H1 (cell line): ENCODE results near the gene SLC27A2. TPM values are rescaled to one million over a fixed set of nuclear protein-coding genes. Genes with fewer than 3 reads are reported as not detected.

ENCODE experiments used
- CTCF ChIA-PET: fragments of 300-600 bp; sonication (Branson Sonifier 250); formaldehyde crosslinking; loops from one replicate; lab custom pipeline; 2021; ENCODE audit not compliant: partially characterized antibody; lab: Charles Lee
- POLR2A ChIA-PET: fragments of 300-600 bp; sonication (Branson Sonifier 250); formaldehyde crosslinking; loops from one replicate; lab custom pipeline; 2021; ENCODE audit warnings: inconsistent platforms; ENCODE audit not compliant: partially characterized antibody; lab: Charles Lee
- DNase-seq, 2 experiments: peaks; one replicate each; pipeline versions ENCODE4 v3.0.0 to v3.0.0-alpha.2; 2010 to 2022; ENCODE audit warnings: low spot score in 2 of 2, low read depth in 1 of 2, mixed read lengths in 1 of 2
- FAIRE-seq: peaks from 2 replicates; lab custom pipeline; 2011; peaks lifted over from hg19 to GRCh38; lab: Jason Lieb, UNC
- H2AFZ ChIP-seq: 2 replicates; pipeline ENCODE4 v1.8.1; 2012; ENCODE audit warnings: low read length, inconsistent platforms
- H2AK5ac ChIP-seq: 2 replicates; pipeline ENCODE4 v1.6.1; 2013; ENCODE audit warnings: low read depth, low read length
- H2BK120ac ChIP-seq: replicated peaks from 2 replicates; pipeline ENCODE3; 2013; ENCODE audit warnings: low read depth, low read length, inconsistent platforms
- H2BK12ac ChIP-seq: 2 replicates; pipeline ENCODE4 v1.6.1; 2013; ENCODE audit warnings: low read depth, low read length
- H2BK15ac ChIP-seq: 2 replicates; pipeline ENCODE4 v1.6.1; 2013; ENCODE audit warnings: low read length
- H2BK20ac ChIP-seq: 2 replicates; pipeline ENCODE4 v1.6.1; 2013; ENCODE audit warnings: low read length
- H2BK5ac ChIP-seq: 2 replicates; pipeline ENCODE4 v1.6.1; 2013; ENCODE audit warnings: low read depth, low read length
- H3K14ac ChIP-seq: 2 replicates; pipeline ENCODE4 v1.6.1; 2013; ENCODE audit warnings: inconsistent platforms; ENCODE audit not compliant: insufficient read length
- H3K18ac ChIP-seq: 2 replicates; pipeline ENCODE4 v1.6.1; 2013; ENCODE audit warnings: low read length; ENCODE audit errors: extremely low read depth
- H3K23ac ChIP-seq: 2 replicates; pipeline ENCODE4 v1.6.1; 2013; ENCODE audit warnings: inconsistent platforms; ENCODE audit not compliant: insufficient read length
- H3K23me2 ChIP-seq: 2 replicates; pipeline ENCODE4 v1.6.1; 2013; ENCODE audit warnings: low read depth, low read length
- H3K27ac ChIP-seq: 2 replicates; pipeline ENCODE4 v1.6.1; 2011; ENCODE audit warnings: low read depth, low read length, inconsistent platforms
- H3K27me3 ChIP-seq, 4 experiments: replicated peaks in 1 of 4; 1 replicate in 1 of 4; 2 replicates in 3 of 4; pipeline versions ENCODE4 v1.6.1 to v1.8.1; 2011 to 2013; ENCODE audit warnings: low read length in 3 of 4, mild to moderate bottlenecking in 3 of 4, inconsistent platforms in 2 of 4, mixed read lengths in 2 of 4, moderate library complexity in 1 of 4; ENCODE audit not compliant: control insufficient read depth in 3 of 4, insufficient read depth in 3 of 4; ENCODE audit errors: extremely low read depth in 1 of 4
- H3K36me3 ChIP-seq, 4 experiments: 2 replicates each; pipeline versions ENCODE4 v1.6.1 to v1.8.1; 2011 to 2013; ENCODE audit warnings: mild to moderate bottlenecking in 4 of 4, low read length in 3 of 4, moderate library complexity in 2 of 4, control low read depth in 1 of 4, inconsistent platforms in 1 of 4; ENCODE audit not compliant: insufficient read depth in 4 of 4, control insufficient read depth in 2 of 4
- H3K4ac ChIP-seq: replicated peaks from 2 replicates; pipeline ENCODE3; 2013; ENCODE audit warnings: low read length, low read depth, mixed read lengths, inconsistent platforms; ENCODE audit not compliant: insufficient read length
- H3K4me1 ChIP-seq, 4 experiments: replicated peaks in 1 of 4; 1 replicate in 1 of 4; 2 replicates in 3 of 4; pipeline versions ENCODE4 v1.6.1 to v1.8.1; 2011 to 2013; ENCODE audit warnings: low read length in 3 of 4, inconsistent platforms in 2 of 4, mixed read lengths in 1 of 4; ENCODE audit not compliant: insufficient read depth in 4 of 4, control insufficient read depth in 3 of 4
- H3K4me2 ChIP-seq, 2 experiments: 2 replicates each; pipeline versions ENCODE4 v1.6.1 to v1.8.1; 2011 to 2013; ENCODE audit warnings: low read depth in 2 of 2, low read length in 2 of 2, control low read depth in 1 of 2, inconsistent platforms in 1 of 2, mild to moderate bottlenecking in 1 of 2; ENCODE audit not compliant: insufficient read depth in 1 of 2
- H3K4me3 ChIP-seq, 4 experiments: fragments of 200-600, 300-600 bp in 1 of 4; sonication (generic), shearing (Covaris generic), sonication (Bioruptor Twin) in 1 of 4; 2 replicates each; pipeline versions ENCODE4 v1.5.1 to v1.8.1; 2011 to 2016; ENCODE audit warnings: low read length in 4 of 4, low read depth in 3 of 4, control low read depth in 2 of 4, inconsistent platforms in 2 of 4, mild to moderate bottlenecking in 2 of 4, mixed read lengths in 1 of 4, moderate library complexity in 1 of 4; ENCODE audit not compliant: insufficient read depth in 2 of 4; ENCODE audit errors: extremely low read depth in 1 of 4
- H3K56ac ChIP-seq: replicated peaks from 2 replicates; pipeline ENCODE3; 2013; ENCODE audit warnings: low read depth, mild to moderate bottlenecking, mixed read lengths, low read length, inconsistent platforms; ENCODE audit not compliant: insufficient read length
- H3K79me1 ChIP-seq: 2 replicates; pipeline ENCODE4 v1.6.1; 2013; ENCODE audit warnings: low read depth, low read length, control low read depth
- H3K79me2 ChIP-seq, 2 experiments: 2 replicates each; pipeline versions ENCODE4 v1.6.1 to v1.8.1; 2012 to 2013; ENCODE audit warnings: low read length in 2 of 2, mild to moderate bottlenecking in 2 of 2, inconsistent platforms in 1 of 2; ENCODE audit not compliant: insufficient read depth in 2 of 2, control insufficient read depth in 1 of 2
- H3K9ac ChIP-seq, 4 experiments: replicated peaks in 1 of 4; 1 replicate in 1 of 4; 2 replicates in 3 of 4; pipeline versions ENCODE4 v1.6.1 to v1.8.1; 2011 to 2013; ENCODE audit warnings: low read depth in 3 of 4, low read length in 3 of 4, control low read depth in 2 of 4, mild to moderate bottlenecking in 2 of 4, moderate library complexity in 2 of 4, inconsistent platforms in 1 of 4; ENCODE audit errors: extremely low read depth in 1 of 4
- H3K9me3 ChIP-seq, 2 experiments: 2 replicates each; pipeline versions ENCODE4 v1.6.1 to v1.8.1; 2012 to 2013; ENCODE audit warnings: mild to moderate bottlenecking in 2 of 2, moderate library complexity in 2 of 2, control low read depth in 1 of 2, inconsistent platforms in 1 of 2, low read depth in 1 of 2, low read length in 1 of 2, mixed read lengths in 1 of 2; ENCODE audit not compliant: insufficient read depth in 2 of 2
- H4K20me1 ChIP-seq, 2 experiments: replicated peaks in 1 of 2; 2 replicates each; pipeline versions ENCODE3 to v1.8.1; 2011 to 2013; ENCODE audit warnings: inconsistent platforms in 2 of 2, low read length in 2 of 2, mild to moderate bottlenecking in 1 of 2; ENCODE audit not compliant: insufficient read depth in 2 of 2, control insufficient read depth in 1 of 2
- H4K5ac ChIP-seq: 2 replicates; pipeline ENCODE4 v1.6.1; 2013; ENCODE audit warnings: low read length, low read depth, mixed read lengths, inconsistent platforms; ENCODE audit not compliant: insufficient read length
- H4K8ac ChIP-seq: 2 replicates; pipeline ENCODE4 v1.8.0; 2013; ENCODE audit warnings: mild to moderate bottlenecking, moderate library complexity, low read length, inconsistent platforms; ENCODE audit not compliant: insufficient read depth; ENCODE audit errors: extremely low read depth
- H4K91ac ChIP-seq: replicated peaks from 2 replicates; pipeline ENCODE3; 2013; ENCODE audit warnings: low read length, mixed read lengths, inconsistent platforms; ENCODE audit not compliant: insufficient read length
- CBX5 ChIP-seq: fragments of 300-800, 300-1000 bp; sonication (generic); IDR thresholded peaks from 2 replicates; pipeline ENCODE4 v1.7.1; 2016; ENCODE audit warnings: antibody characterized with exemption, low read length, low read depth
- CTCF ChIP-seq, 3 experiments: IDR thresholded peaks; 1 replicate in 2 of 3; 2 replicates in 1 of 3; pipeline versions ENCODE4 v1.5.1 to v1.6.1; 2011; ENCODE audit warnings: low read length in 3 of 3, mild to moderate bottlenecking in 3 of 3, inconsistent platforms in 2 of 3, low read depth in 1 of 3, moderate library complexity in 1 of 3; ENCODE audit not compliant: insufficient read depth in 1 of 3; ENCODE audit errors: control extremely low read depth in 1 of 3
- EZH2 ChIP-seq: fragments of 200-600 bp; sonication (generic); IDR thresholded peaks from 2 replicates; pipeline ENCODE4 v1.7.1; 2012; ENCODE audit warnings: low read depth, mild to moderate bottlenecking, moderate library complexity, low read length, inconsistent platforms; ENCODE audit not compliant: severe bottlenecking
- POLR2AphosphoS5 ChIP-seq: IDR thresholded peaks from 2 replicates; pipeline ENCODE4 v1.6.1; 2011; ENCODE audit warnings: low read depth, low read length
- SIRT6 ChIP-seq: IDR thresholded peaks from one replicate; pipeline ENCODE4 v1.7.1; 2012; ENCODE audit warnings: low read length, inconsistent platforms
- SP4 ChIP-seq: IDR thresholded peaks from 2 replicates; pipeline ENCODE4 v1.6.1; 2012; ENCODE audit warnings: low read length, inconsistent platforms
- SRF ChIP-seq: IDR thresholded peaks from 2 replicates; pipeline ENCODE4 v1.6.1; 2011; ENCODE audit warnings: mild to moderate bottlenecking, low read depth, low read length, moderate library complexity
- WGBS, 2 experiments: shearing (Covaris generic) in 1 of 2; methylation state at CpG; one replicate each; pipeline versions ENCODE4 v1.1.6 to v1.1.7; 2013 to 2015; ENCODE audit warnings: low lambda C conversion rate in 2 of 2, mixed read lengths in 2 of 2, inconsistent platforms in 1 of 2, low coverage in 1 of 2, missing lambda C conversion rate in 1 of 2; ENCODE audit not compliant: insufficient replicate concordance in 2 of 2, insufficient coverage in 1 of 2, insufficient read length in 1 of 2; ENCODE audit errors: extremely low coverage in 1 of 2, missing lambda C conversion rate in 1 of 2; 5-methylcytosine and 5-hydroxymethylcytosine counted together
- polyA plus RNA-seq, 7 experiments: library from polyadenylated mRNA; depleted of rRNA in 3 of 7; stranded (reverse) in 5 of 7; unstranded in 2 of 7; fragments of >200 nt in 5 of 7; fragments of 200-250 nt in 2 of 7; gene quantifications; 1 replicate in 5 of 7; 2 replicates in 1 of 7; 4 replicates in 1 of 7; pipeline versions ENCODE4 v1.2.1 to v1.2.3, GENCODE V29; 2011 to 2013; ENCODE audit warnings: missing spikeins in 2 of 7, mixed read lengths in 2 of 7
- total RNA-seq: library from RNA; stranded (reverse); fragmentation: NEBNext Ultra II Directional; extraction: Animal tissue kit (Norgen Biotek cat#: 25700); gene quantifications from 2 replicates; pipeline ENCODE4 v1.2.1, GENCODE V29; 2021

Gene SLC27A2
- total and polyA plus RNA-seq, 2 of the 8 experiments (the other 6 are each of a cell fraction or from before 2014, with no cell fraction given), result 5.6 to 5.8 TPM

GRCh38 chr15:50250760-50251394, 68.9 kb downstream of the SLC27A2 start:
- no peaks in the 10 kb centered on the region for H3K36me3 ChIP-seq
- no peak overlapping the region for H3K4me3 ChIP-seq
- H2BK12ac ChIP-seq, result no peak overlapping the region
- FAIRE-seq, result no peak
- no peaks in the 10 kb centered on the region for H3K79me1 ChIP-seq
- TF ChIP-seq POLR2AphosphoS5, result no peak
- TF ChIP-seq SP4, result no peak
- TF ChIP-seq CBX5, result no peak
- no peak for TF ChIP-seq CTCF (IDR thresholded peaks at IDR 0.05; ENCODE audit: control extremely low read depth in 1 of 3, insufficient read depth in 1 of 3, low read depth in 1 of 3, low read length in 3 of 3)
- TF ChIP-seq SIRT6, result no peak
- no peak for TF ChIP-seq EZH2
- TF ChIP-seq SRF, result no peak
- H3K56ac ChIP-seq, result no peak overlapping the region
- no peak overlapping the region for H3K4me2 ChIP-seq
- H3K79me2 ChIP-seq, result no peaks in the 10 kb centered on the region
- H2BK15ac ChIP-seq, result no peak overlapping the region
- H4K5ac ChIP-seq, result no peak overlapping the region
- H3K23me2 ChIP-seq, result no peaks in the 10 kb centered on the region
- H3K4ac ChIP-seq, result no peak overlapping the region
- no peak overlapping the region for H2AFZ ChIP-seq
- no peak overlapping the region for H4K8ac ChIP-seq
- no peak overlapping the region for H3K23ac ChIP-seq
- no peaks in the 10 kb centered on the region for H3K27me3 ChIP-seq
- no peak for DNase-seq
- 91% methylated on average over 6 of the region's 6 CpGs; no CpG with 5 or more reads in 1 of the 2 experiments for WGBS, 2 experiments
- no peak overlapping the region for H3K27ac ChIP-seq
- ChIA-PET CTCF (interaction anchor here (0.6 to 4.8 kb wide), 4 partner anchors 11 to 211 kb away, joined by 3 to 37 read pairs (median 4); no protein-coding TSS in a partner anchor), POLR2A (no interaction called here)
- no peak overlapping the region for H2BK120ac ChIP-seq
- H3K14ac ChIP-seq, result no peak overlapping the region
- no peaks in the 10 kb centered on the region for H3K9me3 ChIP-seq
- no peak overlapping the region for H3K9ac ChIP-seq
- no peak overlapping the region for H4K91ac ChIP-seq
- no peak overlapping the region for H2BK20ac ChIP-seq
- H3K18ac ChIP-seq, result no peak overlapping the region
- no peaks in the 10 kb centered on the region for H3K4me1 ChIP-seq
- H2AK5ac ChIP-seq, result no peak overlapping the region
- no peak overlapping the region for H2BK5ac ChIP-seq
- H4K20me1 ChIP-seq, result no peaks in the 10 kb centered on the region
